Right lobe of liver (tissue), 6 donors: Measurements from ENCODE around the gene FAM168B. TPM values are rescaled to one million over a fixed set of nuclear protein-coding genes. Genes with fewer than 3 reads are reported as not detected.

Source experiments
- ATAC-seq, 4 donors: fragments of 200-7000 bp; cut with Tn5 transposase; one replicate each; pipeline ENCODE4 v1.9.1; 2020; ENCODE audit warnings: mild to moderate bottlenecking in 4 of 4, moderate library complexity in 4 of 4
- DNase-seq, 3 donors: peaks; one replicate each; pipeline ENCODE4 v3.0.0-alpha.2; 2020
- H3K27ac ChIP-seq, 3 donors: fragments of 200-600 bp; one replicate each; pipeline ENCODE4 v1.8.0; 2022
- H3K27me3 ChIP-seq, 2 donors: fragments of 200-600 bp; one replicate each; pipeline ENCODE4 v1.8.0; 2022
- H3K36me3 ChIP-seq, 4 donors: fragments of 200-600 bp; sonication (generic) in 1 of 4; one replicate each; pipeline versions ENCODE4 v1.5.1 to v1.8.0; 2017 to 2022; ENCODE audit warnings: control low read depth in 1 of 4
- H3K4me1 ChIP-seq, 4 donors: fragments of 200-600 bp; sonication (generic) in 1 of 4; one replicate each; pipeline versions ENCODE4 v1.5.1 to v1.8.0; 2017 to 2022; ENCODE audit warnings: control low read depth in 1 of 4
- H3K4me3 ChIP-seq, 3 donors: fragments of 200-600 bp; one replicate each; pipeline ENCODE4 v1.8.0; 2022
- H3K9me3 ChIP-seq, 4 donors: fragments of 200-600 bp; sonication (generic) in 1 of 4; one replicate each; pipeline versions ENCODE4 v1.5.1 to v1.8.0; 2017 to 2022; ENCODE audit warnings: control low read depth in 1 of 4
- CTCF ChIP-seq, 4 donors: fragments of 200-600 bp in 3 of 4; fragments of 450-650 bp in 1 of 4; IDR thresholded peaks; one replicate each; pipeline versions ENCODE4 v1.5.1 to v1.8.0; 2016 to 2022; ENCODE audit warnings: antibody characterized with exemption in 4 of 4, mild to moderate bottlenecking in 2 of 4
- POLR2A ChIP-seq: fragments of 450-650 bp; IDR thresholded peaks from one replicate; pipeline ENCODE4 v1.6.1; 2017; ENCODE audit warnings: antibody characterized with exemption, mild to moderate bottlenecking
- WGBS: methylation state at CpG from one replicate; pipeline ENCODE4 v1.1.6; 2018; ENCODE audit warnings: low coverage, low lambda C conversion rate; ENCODE audit not compliant: insufficient coverage; ENCODE audit errors: missing lambda C conversion rate; 5-methylcytosine and 5-hydroxymethylcytosine counted together
- intact Hi-C, 2 donors: fragments of 100-400 bp; cut with DNase I; formaldehyde crosslinking; loops; one replicate each; pipeline versions ENCODE4 v1.11.2 to v1.14.1; 2022
- total RNA-seq, 6 experiments: library from RNA; depleted of rRNA in 2 of 6; stranded (reverse); fragments of >200 nt in 2 of 6; fragmentation: NEBNext Ultra II Directional in 3 of 6; extraction: Animal tissue kit (Norgen Biotek cat#: 25700) in 3 of 6; gene quantifications; one replicate each; pipeline versions ENCODE4 v1.1.0 to v1.2.4, GENCODE V29; 2016 to 2023
- donor health status: DM: no; HTN: yes; CAD: no.
- donor health status: DM: no; HTN: no; CAD: no.
- donor health status: DM: no; HTN: no; CAD: no.
- donor health status: DM: no; HTN: yes; CAD: no.
- donor health status: DM: no; HTN: yes; CAD: no.

FAM168B gene
- total RNA-seq, 6 experiments from 2014 or later, result 28.1 to 69.7 (median 33.9) TPM

GRCh38 chr2:131022731-131023130, 70.5 kb downstream of the FAM168B start:
- Histone ChIP-seq H3K27me3 (no peaks in the 10 kb centered on the region), H3K27ac (no peak overlapping the region), H3K9me3 (no peaks in the 10 kb centered on the region), H3K4me3 (no peak overlapping the region), H3K36me3 (no peaks in the 10 kb centered on the region), H3K4me1 (no peaks in the 10 kb centered on the region)
- DNase-seq (no peak), ATAC-seq (no peak)
- WGBS, result 71% methylated on average over 1 of the region's 1 CpG
- intact Hi-C loops, result no loop called here
- TF ChIP-seq POLR2A (no peak), CTCF (IDR thresholded peaks at IDR 0.05) (no peak)

- WGBS, result 28% methylated on average over 8 of the region's 8 CpGs
- H3K9me3 ChIP-seq, result no peaks in the 10 kb centered on the region
- intact Hi-C loops, result no loop called here
- H3K4me1 ChIP-seq, result no peaks in the 10 kb centered on the region
- DNase-seq (peak in 1 of 3 donors; percentile 69), ATAC-seq (peak; percentile 70 to 100 (median 83))
- no peaks in the 10 kb centered on the region for H3K27me3 ChIP-seq
- no peak overlapping the region for H3K4me3 ChIP-seq
- no peak overlapping the region for H3K27ac ChIP-seq
- no peak for TF ChIP-seq POLR2A
- no peak for TF ChIP-seq CTCF (IDR thresholded peaks at IDR 0.05)
- H3K36me3 ChIP-seq, result no peaks in the 10 kb centered on the region
Measured at GRCh38 chr2:131016826-131017741, 76.2 kb downstream of the FAM168B start.

GRCh38 chr2:131015764-131016163, 77.5 kb downstream of the FAM168B start:
- H3K27me3 ChIP-seq, result no peaks in the 10 kb centered on the region
- WGBS, result no CpG with 5 or more reads among the region's 11 CpGs
- intact Hi-C loops, result no loop called here
- no peaks in the 10 kb centered on the region for H3K4me1 ChIP-seq
- DNase-seq (no peak), ATAC-seq (no peak)
- no peak overlapping the region for H3K27ac ChIP-seq
- H3K36me3 ChIP-seq, result no peaks in the 10 kb centered on the region
- TF ChIP-seq POLR2A (no peak), CTCF (IDR thresholded peaks at IDR 0.05) (no peak)
- H3K4me3 ChIP-seq, result no peak overlapping the region
- no peaks in the 10 kb centered on the region for H3K9me3 ChIP-seq

GRCh38 chr2:131014141-131014540, 79.1 kb downstream of the FAM168B start:
- DNase-seq (no peak), ATAC-seq (no peak)
- Histone ChIP-seq H3K36me3 (no peaks in the 10 kb centered on the region), H3K4me3 (no peak overlapping the region), H3K4me1 (no peaks in the 10 kb centered on the region), H3K27me3 (no peaks in the 10 kb centered on the region), H3K27ac (no peak overlapping the region), H3K9me3 (no peaks in the 10 kb centered on the region)
- intact Hi-C loops, result no loop called here
- TF ChIP-seq POLR2A (no peak), CTCF (IDR thresholded peaks at IDR 0.05) (no peak)
